Activated CD8-positive, alpha-beta memory T cell treated with anti-CD3 and anti-CD28 coated beads, Interleukin-2, amount 50 U/mL, for 48 hours (primary cell): ENCODE measurements around the gene HSFY1.
"Not testable (repeated sequence)": the region's sequence is repeated elsewhere in the genome, so short reads cannot be mapped to it uniquely, and the experiment has no call there.

ENCODE experiments used
- DNase-seq: peaks from one replicate; pipeline ENCODE4 v3.0.0-alpha.2; 2020

The HSFY1 gene

GRCh38 chrY:18546420-18546819, at the start of gene HSFY1:
HSFY1 (plus strand) TSS chrY:18546720; CDS start chrY:18546788, 68 bp downstream.
- not testable (repeated sequence) for DNase-seq

GRCh38 chrY:18504266-18504665, 42.3 kb upstream of the HSFY1 start:
- not testable (repeated sequence) for DNase-seq

- DNase-seq, result not testable (repeated sequence)
Observed at GRCh38 chrY:18530995-18531655, 15.4 kb upstream of the HSFY1 start.

- DNase-seq, result not testable (repeated sequence)
Observed at GRCh38 chrY:18538952-18539351, 7.6 kb upstream of the HSFY1 start.

GRCh38 chrY:18553132-18553531, 6.6 kb downstream of the HSFY1 start:
- not testable (repeated sequence) for DNase-seq

GRCh38 chrY:18565915-18566314, 19.4 kb downstream of the HSFY1 start:
- not testable (repeated sequence) for DNase-seq
